Liver (tissue), 3 donors: ENCODE results near the gene AFMID.

Experiments
- CTCF ChIP-seq: fragments of 150-350 bp; IDR thresholded peaks from 2 replicates; pipeline ENCODE4 v1.5.1; 2017; ENCODE audit warnings: improper control_type of control experiment, low read depth, low read length; ENCODE audit not compliant: missing input control
- SP1 ChIP-seq: IDR thresholded peaks from 2 replicates; pipeline ENCODE4 v1.6.1; 2018; ENCODE audit warnings: antibody characterized with exemption, mild to moderate bottlenecking
- donor health status: healthy.
- donor health status: healthy.

- TF ChIP-seq CTCF = no peak
- TF ChIP-seq SP1 = no peak
Measured at GRCh38 chr17:78237401-78238012, 50.3 kb downstream of the AFMID start.
